ENCODE results near the gene APBA2. TPM values are rescaled to one million over a fixed set of nuclear protein-coding genes. Genes with fewer than 3 reads are reported as not detected.
A peak's percentile ranks its signal among the peaks of the same experiment; 100 is the strongest.

Gene APBA2
- total and polyA plus RNA-seq, 2 of the 13 experiments (the other 11 are each of a cell fraction or from before 2014, with no cell fraction given), result 0.62 to 2.3 TPM

DNA sequence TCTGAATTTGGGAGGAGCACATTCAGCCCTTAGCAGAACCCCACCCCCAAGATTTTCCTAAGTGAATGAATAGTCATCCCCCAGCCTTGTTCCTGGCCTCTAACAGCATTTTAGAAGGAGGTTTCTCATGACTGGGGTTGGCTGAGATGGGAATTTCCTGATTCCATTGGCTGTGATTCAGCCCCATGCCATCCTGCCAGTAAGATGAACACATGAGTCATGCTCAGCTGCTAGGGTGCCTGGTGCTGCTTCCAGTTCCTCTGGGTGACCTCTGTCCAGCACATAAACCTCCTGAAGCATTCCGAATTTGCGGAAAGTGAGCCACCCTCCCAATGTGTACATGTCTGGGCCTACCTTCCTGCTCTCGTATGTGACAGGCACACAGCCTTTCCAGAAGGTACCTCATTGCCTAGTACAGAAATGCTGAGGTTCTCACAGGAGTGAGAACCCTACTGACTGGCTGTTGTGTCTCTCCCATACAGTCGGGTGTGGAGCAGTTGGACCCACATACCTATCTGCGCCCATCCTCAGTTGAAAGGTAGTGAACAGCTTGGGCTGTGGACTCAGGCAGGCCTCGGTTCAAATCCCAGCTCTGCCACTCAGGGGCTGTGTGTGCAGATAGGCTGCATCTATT is 91.7 kb downstream of the APBA2 start:
- WGBS (ENCODE audit: low lambda C conversion rate), result 48% methylated on average over 6 of the region's 6 CpGs
- CTCF ChIA-PET (ENCODE audit: low intra/inter-chr PET ratio, low total read pairs), result no interaction called here
- no peak overlapping the region for H3K4me3 ChIP-seq (replicated peaks in 1 of 3; ENCODE audit: insufficient read depth in 1 of 3, low read depth in 2 of 3, low read length in 3 of 3)
- TF ChIP-seq MAFG (CRISPR knock-in tag; IDR thresholded peaks at IDR 0.05), result no peak
- TF ChIP-seq, protein P1, sequence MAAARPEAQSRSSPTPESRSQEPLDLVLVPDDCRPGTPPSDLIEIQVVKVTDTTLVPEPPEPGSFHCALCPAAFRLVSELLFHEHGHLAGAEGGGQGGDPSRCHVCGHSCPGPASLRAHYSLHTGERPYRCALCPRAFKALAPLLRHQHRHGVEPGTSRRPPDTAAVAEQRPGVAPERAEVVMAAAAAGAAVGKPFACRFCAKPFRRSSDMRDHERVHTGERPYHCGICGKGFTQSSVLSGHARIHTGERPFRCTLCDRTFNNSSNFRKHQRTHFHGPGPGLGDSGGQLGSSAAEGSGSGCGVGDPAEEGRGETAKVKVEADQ (CRISPR knock-in tag; IDR thresholded peaks at IDR 0.05; ENCODE audit: borderline replicate concordance), result no peak
- TF ChIP-seq, protein P2, sequence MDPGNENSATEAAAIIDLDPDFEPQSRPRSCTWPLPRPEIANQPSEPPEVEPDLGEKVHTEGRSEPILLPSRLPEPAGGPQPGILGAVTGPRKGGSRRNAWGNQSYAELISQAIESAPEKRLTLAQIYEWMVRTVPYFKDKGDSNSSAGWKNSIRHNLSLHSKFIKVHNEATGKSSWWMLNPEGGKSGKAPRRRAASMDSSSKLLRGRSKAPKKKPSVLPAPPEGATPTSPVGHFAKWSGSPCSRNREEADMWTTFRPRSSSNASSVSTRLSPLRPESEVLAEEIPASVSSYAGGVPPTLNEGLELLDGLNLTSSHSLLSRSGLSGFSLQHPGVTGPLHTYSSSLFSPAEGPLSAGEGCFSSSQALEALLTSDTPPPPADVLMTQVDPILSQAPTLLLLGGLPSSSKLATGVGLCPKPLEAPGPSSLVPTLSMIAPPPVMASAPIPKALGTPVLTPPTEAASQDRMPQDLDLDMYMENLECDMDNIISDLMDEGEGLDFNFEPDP (CRISPR knock-in tag; conservative IDR thresholded peaks at IDR 0.05), result no peak
- TF ChIP-seq, protein P3, sequence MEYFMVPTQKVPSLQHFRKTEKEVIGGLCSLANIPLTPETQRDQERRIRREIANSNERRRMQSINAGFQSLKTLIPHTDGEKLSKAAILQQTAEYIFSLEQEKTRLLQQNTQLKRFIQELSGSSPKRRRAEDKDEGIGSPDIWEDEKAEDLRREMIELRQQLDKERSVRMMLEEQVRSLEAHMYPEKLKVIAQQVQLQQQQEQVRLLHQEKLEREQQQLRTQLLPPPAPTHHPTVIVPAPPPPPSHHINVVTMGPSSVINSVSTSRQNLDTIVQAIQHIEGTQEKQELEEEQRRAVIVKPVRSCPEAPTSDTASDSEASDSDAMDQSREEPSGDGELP (IDR thresholded peaks at IDR 0.05; ENCODE audit: borderline replicate concordance, low read depth), result 0 out of 2 replicates have a peak, but pooled peaks have one; percentile 14
- TF ChIP-seq ARHGAP35 (CRISPR knock-in tag; IDR thresholded peaks at IDR 0.05; ENCODE audit: borderline replicate concordance), result no peak
- TF ChIP-seq FOSL2 (CRISPR knock-in tag; IDR thresholded peaks at IDR 0.05), result 0 out of 2 replicates have a peak, but pooled peaks have one; percentile 19
- TF ChIP-seq, protein P4, sequence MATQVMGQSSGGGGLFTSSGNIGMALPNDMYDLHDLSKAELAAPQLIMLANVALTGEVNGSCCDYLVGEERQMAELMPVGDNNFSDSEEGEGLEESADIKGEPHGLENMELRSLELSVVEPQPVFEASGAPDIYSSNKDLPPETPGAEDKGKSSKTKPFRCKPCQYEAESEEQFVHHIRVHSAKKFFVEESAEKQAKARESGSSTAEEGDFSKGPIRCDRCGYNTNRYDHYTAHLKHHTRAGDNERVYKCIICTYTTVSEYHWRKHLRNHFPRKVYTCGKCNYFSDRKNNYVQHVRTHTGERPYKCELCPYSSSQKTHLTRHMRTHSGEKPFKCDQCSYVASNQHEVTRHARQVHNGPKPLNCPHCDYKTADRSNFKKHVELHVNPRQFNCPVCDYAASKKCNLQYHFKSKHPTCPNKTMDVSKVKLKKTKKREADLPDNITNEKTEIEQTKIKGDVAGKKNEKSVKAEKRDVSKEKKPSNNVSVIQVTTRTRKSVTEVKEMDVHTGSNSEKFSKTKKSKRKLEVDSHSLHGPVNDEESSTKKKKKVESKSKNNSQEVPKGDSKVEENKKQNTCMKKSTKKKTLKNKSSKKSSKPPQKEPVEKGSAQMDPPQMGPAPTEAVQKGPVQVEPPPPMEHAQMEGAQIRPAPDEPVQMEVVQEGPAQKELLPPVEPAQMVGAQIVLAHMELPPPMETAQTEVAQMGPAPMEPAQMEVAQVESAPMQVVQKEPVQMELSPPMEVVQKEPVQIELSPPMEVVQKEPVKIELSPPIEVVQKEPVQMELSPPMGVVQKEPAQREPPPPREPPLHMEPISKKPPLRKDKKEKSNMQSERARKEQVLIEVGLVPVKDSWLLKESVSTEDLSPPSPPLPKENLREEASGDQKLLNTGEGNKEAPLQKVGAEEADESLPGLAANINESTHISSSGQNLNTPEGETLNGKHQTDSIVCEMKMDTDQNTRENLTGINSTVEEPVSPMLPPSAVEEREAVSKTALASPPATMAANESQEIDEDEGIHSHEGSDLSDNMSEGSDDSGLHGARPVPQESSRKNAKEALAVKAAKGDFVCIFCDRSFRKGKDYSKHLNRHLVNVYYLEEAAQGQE (IDR thresholded peaks at IDR 0.05; ENCODE audit: borderline replicate concordance in 1 of 2, low read depth in 1 of 2, low read length in 2 of 2), result peak; percentile 15 to 77
- no peak overlapping the region for H3K9ac ChIP-seq (ENCODE audit: insufficient read depth, low read depth, low read length)
- no peaks in the 10 kb centered on the region for H3K9me3 ChIP-seq (ENCODE audit: low read length)
- no peak for ATAC-seq
- no peak overlapping the region for H2AFZ ChIP-seq (ENCODE audit: low read length)
- H3K27ac ChIP-seq (ENCODE audit: extremely low read length, insufficient read depth, low read length), result no peak overlapping the region
- no TSS peak for BruUV-seq (replicated peaks)
- intact Hi-C loops (cut with micrococcal nuclease; ENCODE audit: unreplicated experiment) (loop anchor here (10.0 kb wide), 1 partner anchor 63 kb away; no protein-coding TSS in a partner anchor), in situ Hi-C loops (cut with HindIII; ENCODE audit: extremely low pct_ligation_motif_present, low pct_unique_long_range_greater_than_20kb) (no loop called here)
- no peak for FAIRE-seq
- no peak overlapping the region for H3K4me2 ChIP-seq (ENCODE audit: low read depth, low read length)
- no peaks in the 10 kb centered on the region for H3K79me2 ChIP-seq (ENCODE audit: insufficient read depth, low read length)
- no peaks in the 10 kb centered on the region; a peak in 1 of 5 replicates for H3K27me3 ChIP-seq (ENCODE audit: control insufficient read depth in 1 of 2, insufficient read depth in 2 of 2, low read length in 2 of 2)
- no peaks in the 10 kb centered on the region for H4K20me1 ChIP-seq (ENCODE audit: insufficient read depth, low read length)
- POLR2A ChIA-PET, result no interaction called here
- no peaks in the 10 kb centered on the region for H3K36me3 ChIP-seq (replicated peaks in 1 of 2; ENCODE audit: control insufficient read depth in 1 of 2, insufficient read depth in 2 of 2, low read length in 2 of 2)
- DNase-seq (ENCODE audit: low spot score), result no peak
- no peaks in the 10 kb centered on the region for H3K4me1 ChIP-seq (ENCODE audit: insufficient read depth, low read length)

Measured in HepG2 (cell line).